Neural progenitor cell (in vitro differentiated cells): Measurements from ENCODE around the gene RELCH. TPM values are rescaled to one million over a fixed set of nuclear protein-coding genes. Genes with fewer than 3 reads are reported as not detected.

Experiments used
- DNase-seq: peaks from one replicate; pipeline ENCODE4 v3.0.0-alpha.2; 2016; ENCODE audit warnings: low spot score
- H2AFZ ChIP-seq: fragments of 200-600 bp; sonication (generic); replicated peaks from 2 replicates; pipeline ENCODE4 v1.6.1; 2016; ENCODE audit warnings: antibody characterized with exemption
- H3F3A ChIP-seq: fragments of 200-600 bp; sonication (generic); 2 replicates; pipeline ENCODE4 v1.6.1; 2016; ENCODE audit warnings: antibody characterized with exemption, low read depth
- H3K27ac ChIP-seq: fragments of 200-600 bp; sonication (generic); 2 replicates; pipeline ENCODE4 v1.5.1; 2016; ENCODE audit warnings: mild to moderate bottlenecking
- H3K27me3 ChIP-seq: fragments of 200-600 bp; sonication (generic); 2 replicates; pipeline ENCODE4 v1.6.1; 2016; ENCODE audit warnings: mild to moderate bottlenecking, moderate library complexity
- H3K36me3 ChIP-seq: fragments of 200-600 bp; sonication (generic); 2 replicates; pipeline ENCODE4 v1.5.1; 2016
- H3K4me1 ChIP-seq: fragments of 200-600 bp; sonication (generic); 2 replicates; pipeline ENCODE4 v1.6.1; 2016; ENCODE audit warnings: mixed run types
- H3K4me2 ChIP-seq: fragments of 200-600 bp; sonication (generic); 2 replicates; pipeline ENCODE4 v1.6.1; 2016
- H3K4me3 ChIP-seq: fragments of 200-600 bp; sonication (generic); 2 replicates; pipeline ENCODE4 v1.5.1; 2016
- H3K79me2 ChIP-seq: fragments of 200-600 bp; sonication (generic); 2 replicates; pipeline ENCODE4 v1.6.1; 2016; ENCODE audit warnings: low read depth
- H3K9ac ChIP-seq: fragments of 200-600 bp; sonication (generic); 2 replicates; pipeline ENCODE4 v1.6.1; 2016
- H3K9me3 ChIP-seq: fragments of 200-600 bp; sonication (generic); 2 replicates; pipeline ENCODE4 v1.5.1; 2016; ENCODE audit warnings: low read depth
- H4K20me1 ChIP-seq: fragments of 200-600 bp; sonication (generic); 2 replicates; pipeline ENCODE4 v1.6.1; 2016; ENCODE audit warnings: low read depth
- H3K27ac Mint-ChIP-seq: 3 replicates; pipeline ENCODE4 v1.8.0; 2021; ENCODE audit warnings: mixed read lengths
- H3K27me3 Mint-ChIP-seq: 2 replicates; pipeline ENCODE4 v1.8.0; 2022; ENCODE audit warnings: low read depth, mild to moderate bottlenecking, inconsistent platforms, moderate library complexity, mixed read lengths; ENCODE audit not compliant: insufficient read depth
- H3K36me3 Mint-ChIP-seq: 3 replicates; pipeline ENCODE4 v1.8.0; 2021; ENCODE audit warnings: mixed read lengths
- H3K4me1 Mint-ChIP-seq: 3 replicates; pipeline ENCODE4 v1.8.0; 2021; ENCODE audit warnings: mixed read lengths
- H3K4me3 Mint-ChIP-seq: 3 replicates; pipeline ENCODE4 v1.8.0; 2021; ENCODE audit warnings: mild to moderate bottlenecking, moderate library complexity, mixed read lengths
- H3K9me3 Mint-ChIP-seq: 3 replicates; pipeline ENCODE4 v1.8.0; 2020; ENCODE audit warnings: mixed read lengths
- EZH2 ChIP-seq: fragments of 200-600 bp; sonication (generic); IDR thresholded peaks from 2 replicates; pipeline ENCODE4 v1.6.1; 2017; ENCODE audit warnings: antibody characterized with exemption, mild to moderate bottlenecking, moderate library complexity
- EZH2phosphoT487 ChIP-seq: fragments of 200-600 bp; sonication (generic); IDR thresholded peaks from 2 replicates; pipeline ENCODE4 v1.6.1; 2017; ENCODE audit warnings: antibody characterized with exemption
- total RNA-seq: library from RNA; depleted of rRNA; stranded (reverse); fragments of >200 nt; gene quantifications from 2 replicates; pipeline ENCODE4 v1.2.3, GENCODE V29; 2015; ENCODE audit warnings: low replicate concordance
- TF ChIP-seq, protein P1 (sequence below): fragments of 200-600 bp; sonication (generic); IDR thresholded peaks from 2 replicates; pipeline ENCODE4 v1.5.1; 2017; ENCODE audit warnings: antibody characterized with exemption, mild to moderate bottlenecking

RELCH gene
- total RNA-seq, 1 donor from 2014 or later = 40.9 TPM

DNA sequence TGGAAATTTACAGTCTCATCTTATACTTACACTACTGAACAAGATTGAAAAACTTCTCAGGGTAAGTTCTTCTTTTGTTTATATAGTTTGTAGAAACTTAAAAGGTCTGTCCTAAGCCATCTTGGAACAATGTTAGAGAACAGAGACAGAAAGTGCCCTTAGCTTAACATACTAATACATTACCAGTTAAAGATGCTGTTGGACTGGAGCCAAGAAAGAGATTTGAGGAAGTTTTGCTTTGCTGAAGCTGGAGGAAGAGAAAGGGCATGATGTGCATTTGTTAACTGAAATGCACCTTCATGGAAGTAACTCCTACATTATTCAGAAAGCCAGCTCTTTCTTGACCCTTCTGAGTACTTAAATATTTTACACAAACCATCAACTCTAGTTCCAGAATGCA is 71.6 kb downstream of the RELCH start:
- H3K36me3 Mint-ChIP-seq = peaks cover 24% of the 10 kb centered on the region
- H3K4me3 Mint-ChIP-seq = no peak overlapping the region
- no peaks in the 10 kb centered on the region for H3K4me1 Mint-ChIP-seq

DNA sequence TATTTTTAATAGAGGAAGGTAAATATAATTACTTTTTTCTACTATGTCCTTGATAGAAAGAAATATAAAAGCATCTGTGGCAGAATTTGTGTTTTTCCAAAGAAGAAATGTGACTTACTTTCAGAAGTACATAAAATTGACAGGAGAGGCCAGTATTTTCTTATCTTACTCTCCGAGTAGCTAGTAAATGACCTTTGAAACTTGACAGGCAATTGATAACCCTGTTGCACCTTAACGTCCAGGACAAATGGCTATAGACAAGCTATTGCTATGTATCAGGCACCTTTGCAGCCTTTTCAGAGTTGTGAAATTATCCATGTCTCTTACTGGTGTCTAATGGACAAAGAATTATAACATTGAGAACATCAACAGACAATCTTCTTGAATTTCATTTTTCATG is 75.0 kb downstream of the RELCH start:
- H3K79me2 ChIP-seq = no peaks in the 10 kb centered on the region
- H3K36me3 Mint-ChIP-seq = peaks cover 26% of the 10 kb centered on the region
- no peak overlapping the region for H3K27ac ChIP-seq
- H3K9me3 Mint-ChIP-seq = no peaks in the 10 kb centered on the region
- no peaks in the 10 kb centered on the region for H3K4me1 ChIP-seq
- H3K4me3 ChIP-seq = no peak overlapping the region
- no peak overlapping the region for H2AFZ ChIP-seq
- no peak overlapping the region for H3K4me3 Mint-ChIP-seq
- peaks cover 40% of the 10 kb centered on the region for H3K36me3 ChIP-seq
- H3K27ac Mint-ChIP-seq = no peak overlapping the region
- TF ChIP-seq, protein P1, sequence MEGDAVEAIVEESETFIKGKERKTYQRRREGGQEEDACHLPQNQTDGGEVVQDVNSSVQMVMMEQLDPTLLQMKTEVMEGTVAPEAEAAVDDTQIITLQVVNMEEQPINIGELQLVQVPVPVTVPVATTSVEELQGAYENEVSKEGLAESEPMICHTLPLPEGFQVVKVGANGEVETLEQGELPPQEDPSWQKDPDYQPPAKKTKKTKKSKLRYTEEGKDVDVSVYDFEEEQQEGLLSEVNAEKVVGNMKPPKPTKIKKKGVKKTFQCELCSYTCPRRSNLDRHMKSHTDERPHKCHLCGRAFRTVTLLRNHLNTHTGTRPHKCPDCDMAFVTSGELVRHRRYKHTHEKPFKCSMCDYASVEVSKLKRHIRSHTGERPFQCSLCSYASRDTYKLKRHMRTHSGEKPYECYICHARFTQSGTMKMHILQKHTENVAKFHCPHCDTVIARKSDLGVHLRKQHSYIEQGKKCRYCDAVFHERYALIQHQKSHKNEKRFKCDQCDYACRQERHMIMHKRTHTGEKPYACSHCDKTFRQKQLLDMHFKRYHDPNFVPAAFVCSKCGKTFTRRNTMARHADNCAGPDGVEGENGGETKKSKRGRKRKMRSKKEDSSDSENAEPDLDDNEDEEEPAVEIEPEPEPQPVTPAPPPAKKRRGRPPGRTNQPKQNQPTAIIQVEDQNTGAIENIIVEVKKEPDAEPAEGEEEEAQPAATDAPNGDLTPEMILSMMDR = no peak
- no peak for TF ChIP-seq EZH2phosphoT487
- TF ChIP-seq EZH2 = no peak
- no peaks in the 10 kb centered on the region for H3K27me3 Mint-ChIP-seq
- no peak overlapping the region for H3K9ac ChIP-seq
- H3K4me2 ChIP-seq = no peak overlapping the region
- no peaks in the 10 kb centered on the region for H3K4me1 Mint-ChIP-seq
- no peaks in the 10 kb centered on the region for H3K9me3 ChIP-seq
- DNase-seq = no peak
- H3F3A ChIP-seq = no peaks in the 10 kb centered on the region
- no peaks in the 10 kb centered on the region for H3K27me3 ChIP-seq
- no peaks in the 10 kb centered on the region for H4K20me1 ChIP-seq

More for the DNA sequence above, 71.6 kb downstream of the RELCH start:
- Histone ChIP-seq H3K4me1 (no peaks in the 10 kb centered on the region), H3K36me3 (peaks cover 34% of the 10 kb centered on the region), H3K27ac (no peak overlapping the region), H3K9ac (no peak overlapping the region), H2AFZ (no peak overlapping the region), H3K79me2 (no peaks in the 10 kb centered on the region), H3F3A (no peaks in the 10 kb centered on the region), H3K27me3 (no peaks in the 10 kb centered on the region), H3K4me3 (no peak overlapping the region), H3K4me2 (no peak overlapping the region), H4K20me1 (no peaks in the 10 kb centered on the region), H3K9me3 (no peaks in the 10 kb centered on the region)
- H3K27ac Mint-ChIP-seq = no peak overlapping the region
- DNase-seq = no peak
- TF ChIP-seq, protein P1 = no peak
- TF ChIP-seq EZH2 (no peak), EZH2phosphoT487 (no peak)
- H3K9me3 Mint-ChIP-seq = no peaks in the 10 kb centered on the region
- H3K27me3 Mint-ChIP-seq = no peaks in the 10 kb centered on the region

DNA sequence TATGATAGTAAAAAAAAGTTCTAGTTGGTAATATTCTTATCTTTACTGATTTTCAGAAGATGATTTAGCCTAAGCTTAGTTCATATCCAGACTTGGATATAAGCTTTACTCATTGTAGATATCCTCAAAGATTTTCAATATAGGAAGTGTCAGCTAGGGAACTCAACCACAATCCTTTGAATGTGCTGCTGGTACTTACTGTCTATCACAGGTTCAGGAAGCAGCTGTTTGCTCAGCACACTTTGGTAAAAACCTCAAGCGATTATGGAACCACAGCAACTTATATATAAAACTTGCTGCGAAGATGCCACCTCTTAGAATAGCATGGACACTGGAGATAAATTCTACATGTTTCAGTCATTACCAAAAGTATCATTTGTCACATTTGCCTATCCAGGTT is 77.9 kb downstream of the RELCH start:
- Histone ChIP-seq H2AFZ (no peak overlapping the region), H3K4me2 (no peak overlapping the region), H3K9ac (no peak overlapping the region), H3K9me3 (no peaks in the 10 kb centered on the region), H3K27ac (no peak overlapping the region), H3K36me3 (peaks cover 24% of the 10 kb centered on the region), H4K20me1 (no peaks in the 10 kb centered on the region), H3F3A (no peaks in the 10 kb centered on the region), H3K4me3 (no peak overlapping the region), H3K4me1 (no peaks in the 10 kb centered on the region), H3K27me3 (no peaks in the 10 kb centered on the region), H3K79me2 (no peaks in the 10 kb centered on the region)
- DNase-seq = no peak
- TF ChIP-seq, protein P1 = no peak
- TF ChIP-seq EZH2 (no peak), EZH2phosphoT487 (no peak)
- Mint-ChIP-seq H3K36me3 (peaks cover 14% of the 10 kb centered on the region), H3K27ac (no peak overlapping the region), H3K27me3 (no peaks in the 10 kb centered on the region), H3K9me3 (no peaks in the 10 kb centered on the region), H3K4me1 (no peaks in the 10 kb centered on the region), H3K4me3 (no peak overlapping the region)
